Neural crest cell (in vitro differentiated cells): ENCODE results near the gene DYNC1H1. TPM values are rescaled to one million over a fixed set of nuclear protein-coding genes. Genes with fewer than 3 reads are reported as not detected.

Experiments used
- DNase-seq: peaks from one replicate; pipeline ENCODE4 v3.0.0; 2021; ENCODE audit warnings: low read depth, mixed read lengths, low spot score
- H3K27ac Mint-ChIP-seq: one replicate; pipeline ENCODE4 v1.8.0; 2021; ENCODE audit warnings: mild to moderate bottlenecking, mixed read lengths; ENCODE audit not compliant: unreplicated experiment
- H3K27me3 Mint-ChIP-seq: 2 replicates; pipeline ENCODE4 v1.8.0; 2021; ENCODE audit warnings: low read depth, mild to moderate bottlenecking, mixed read lengths
- H3K36me3 Mint-ChIP-seq: 2 replicates; pipeline ENCODE4 v1.8.0; 2021; ENCODE audit warnings: low read depth, mild to moderate bottlenecking, mixed read lengths
- H3K4me1 Mint-ChIP-seq: 2 replicates; pipeline ENCODE4 v1.8.0; 2021; ENCODE audit warnings: mixed read lengths
- H3K4me3 Mint-ChIP-seq: one replicate; pipeline ENCODE4 v1.8.0; 2021; ENCODE audit warnings: mild to moderate bottlenecking, mixed read lengths
- H3K9me3 Mint-ChIP-seq: 2 replicates; pipeline ENCODE4 v1.8.0; 2021; ENCODE audit warnings: mixed read lengths
- CTCF ChIP-seq: fragments of 200-600 bp; sonication (generic); conservative IDR thresholded peaks from 2 replicates; pipeline ENCODE4 v1.5.0; 2021; ENCODE audit warnings: antibody characterized with exemption, mild to moderate bottlenecking
- total RNA-seq: library from RNA; stranded (reverse); gene quantifications from 2 replicates; pipeline ENCODE4 v1.2.1, GENCODE V29; 2021

The DYNC1H1 gene
- total RNA-seq, 1 donor from 2014 or later: 528 TPM

GRCh38 chr14:101918065-101918989 is 46.0 kb upstream of the DYNC1H1 start:
- no peak overlapping the region for H3K27ac Mint-ChIP-seq
- no peak for TF ChIP-seq CTCF
- peaks cover 8% of the 10 kb centered on the region for H3K36me3 Mint-ChIP-seq
- no peaks in the 10 kb centered on the region for H3K9me3 Mint-ChIP-seq
- no peaks in the 10 kb centered on the region for H3K27me3 Mint-ChIP-seq
- peak overlapping the region; percentile 29 for H3K4me3 Mint-ChIP-seq
- H3K4me1 Mint-ChIP-seq: peaks cover 21% of the 10 kb centered on the region
- no peak for DNase-seq

- no peak overlapping the region for H3K27ac Mint-ChIP-seq
Observed at GRCh38 chr14:101920271-101920670, 44.1 kb upstream of the DYNC1H1 start.

GRCh38 chr14:101922866-101923265 is 41.5 kb upstream of the DYNC1H1 start:
- H3K27ac Mint-ChIP-seq: no peak overlapping the region
- no peak for DNase-seq
- no peaks in the 10 kb centered on the region for H3K27me3 Mint-ChIP-seq
- H3K4me1 Mint-ChIP-seq: peaks cover 11% of the 10 kb centered on the region
- TF ChIP-seq CTCF: no peak
- H3K36me3 Mint-ChIP-seq: no peaks in the 10 kb centered on the region
- no peaks in the 10 kb centered on the region for H3K9me3 Mint-ChIP-seq
- no peak overlapping the region for H3K4me3 Mint-ChIP-seq

More at GRCh38 chr14:101920271-101920670, 44.1 kb upstream of the DYNC1H1 start:
- no peaks in the 10 kb centered on the region for H3K27me3 Mint-ChIP-seq
- H3K4me1 Mint-ChIP-seq: peaks cover 21% of the 10 kb centered on the region
- H3K36me3 Mint-ChIP-seq: peaks cover 4% of the 10 kb centered on the region
- no peak overlapping the region for H3K4me3 Mint-ChIP-seq
- TF ChIP-seq CTCF: no peak
- no peaks in the 10 kb centered on the region for H3K9me3 Mint-ChIP-seq
- DNase-seq: no peak

GRCh38 chr14:101925152-101925551 is 39.2 kb upstream of the DYNC1H1 start:
- no peak for DNase-seq
- no peak overlapping the region for H3K27ac Mint-ChIP-seq
- H3K36me3 Mint-ChIP-seq: no peaks in the 10 kb centered on the region
- no peaks in the 10 kb centered on the region for H3K27me3 Mint-ChIP-seq
- H3K4me1 Mint-ChIP-seq: no peaks in the 10 kb centered on the region
- TF ChIP-seq CTCF: no peak
- H3K4me3 Mint-ChIP-seq: no peak overlapping the region
- H3K9me3 Mint-ChIP-seq: no peaks in the 10 kb centered on the region

GRCh38 chr14:101926085-101926484 is 38.3 kb upstream of the DYNC1H1 start:
- Mint-ChIP-seq H3K9me3 (no peaks in the 10 kb centered on the region), H3K27me3 (no peaks in the 10 kb centered on the region), H3K36me3 (no peaks in the 10 kb centered on the region), H3K27ac (peak overlapping the region; percentile 19), H3K4me1 (no peaks in the 10 kb centered on the region), H3K4me3 (no peak overlapping the region)
- DNase-seq: no peak
- TF ChIP-seq CTCF: no peak
